GM18868 (cell line): ENCODE results near the gene ARHGAP6.
"Not testable (repeated sequence)": the region's sequence is repeated elsewhere in the genome, so short reads cannot be mapped to it uniquely, and the experiment has no call there.

Experiments
- ATAC-seq: cut with Tn5 transposase; IDR thresholded peaks from one replicate; pipeline ENCODE4 v1.9.1; 2021; ENCODE audit warnings: mild to moderate bottlenecking, moderate library complexity; ENCODE audit not compliant: unreplicated experiment

The ARHGAP6 gene

GRCh38 chrX:11578301-11578700, 87.4 kb downstream of the ARHGAP6 start:
- ATAC-seq: not testable (repeated sequence)

DNA sequence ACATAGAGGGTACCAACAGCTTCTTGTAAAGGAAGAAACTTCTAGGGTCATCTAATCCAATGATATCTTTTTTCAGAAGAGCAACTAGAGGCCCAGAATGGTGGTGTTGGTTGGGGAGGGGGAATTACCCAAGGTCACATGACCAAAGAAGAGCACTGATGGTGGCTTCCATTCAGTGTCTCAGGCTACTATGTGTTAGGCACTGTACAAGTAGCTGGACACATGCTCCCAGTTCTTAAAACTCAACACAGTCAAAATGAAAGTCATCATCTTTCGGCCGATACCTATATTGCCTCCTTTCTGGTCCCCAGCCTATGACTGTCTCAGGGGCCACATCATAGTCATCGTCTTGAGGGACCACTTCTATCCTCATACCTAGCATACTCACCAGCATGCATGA, 88.1 kb downstream of the ARHGAP6 start:
- no peak for ATAC-seq

- ATAC-seq: peak; percentile 43
Measured at GRCh38 chrX:11575332-11575731, 90.4 kb downstream of the ARHGAP6 start.

- ATAC-seq: no peak
Measured at GRCh38 chrX:11567528-11568220, 98.0 kb downstream of the ARHGAP6 start.

DNA sequence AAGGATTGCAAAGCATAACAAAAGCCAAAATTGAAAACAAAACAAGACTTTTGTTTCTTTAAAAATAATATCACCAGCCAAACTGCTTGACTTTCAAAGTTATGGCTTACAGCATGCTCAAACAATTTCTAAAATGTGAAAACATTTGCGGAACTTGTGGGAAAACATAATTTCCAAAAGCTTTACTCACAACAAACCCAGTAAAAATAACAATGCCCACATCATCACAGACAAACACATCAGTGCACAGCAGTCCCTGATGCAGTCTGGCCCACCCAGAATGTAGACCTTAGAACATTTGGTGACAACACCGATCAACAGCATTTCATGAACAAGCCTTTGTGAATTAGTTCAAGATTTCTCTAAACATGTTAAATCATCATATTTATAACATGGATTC, 98.9 kb downstream of the ARHGAP6 start:
- ATAC-seq: no peak

DNA sequence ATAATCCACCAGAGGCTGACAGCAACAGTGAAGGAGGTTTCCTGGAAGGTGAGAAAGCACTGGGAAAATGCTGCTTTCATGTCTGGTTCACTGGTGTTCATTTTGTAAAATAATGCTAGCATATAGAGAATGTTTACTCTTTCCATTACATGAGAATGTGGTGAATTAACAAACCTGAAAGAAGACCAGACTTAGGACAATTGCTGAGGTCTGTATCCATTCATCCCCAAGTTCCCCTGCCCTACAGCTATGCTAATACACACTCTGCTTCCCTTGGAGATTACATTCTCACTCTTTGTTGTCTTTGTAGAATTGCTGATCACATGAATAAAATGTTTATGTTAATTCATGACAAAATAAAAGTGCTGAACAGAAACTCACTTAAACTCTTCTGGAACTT, 99.5 kb downstream of the ARHGAP6 start:
- no peak for ATAC-seq

DNA sequence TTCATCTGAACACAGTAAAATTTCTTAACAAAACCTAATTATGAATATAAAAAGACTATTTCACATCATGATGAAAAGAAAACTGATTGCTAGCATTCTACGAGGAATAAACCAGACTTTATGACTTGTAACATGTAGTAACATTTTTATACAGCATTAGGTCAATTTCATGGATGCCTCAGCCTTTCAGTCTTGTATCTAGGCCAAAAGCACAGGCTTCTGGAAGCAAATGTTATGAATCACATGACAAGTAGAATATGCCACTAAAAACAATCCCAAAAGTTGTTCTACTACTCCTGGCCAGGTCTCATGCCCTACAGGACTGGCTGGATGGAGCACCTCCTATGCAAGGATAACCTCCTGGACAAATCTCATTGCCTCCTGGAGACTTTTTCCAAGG, 101.2 kb downstream of the ARHGAP6 start:
- no peak for ATAC-seq

GRCh38 chrX:11562570-11562969, 103.2 kb downstream of the ARHGAP6 start:
- no peak for ATAC-seq

DNA sequence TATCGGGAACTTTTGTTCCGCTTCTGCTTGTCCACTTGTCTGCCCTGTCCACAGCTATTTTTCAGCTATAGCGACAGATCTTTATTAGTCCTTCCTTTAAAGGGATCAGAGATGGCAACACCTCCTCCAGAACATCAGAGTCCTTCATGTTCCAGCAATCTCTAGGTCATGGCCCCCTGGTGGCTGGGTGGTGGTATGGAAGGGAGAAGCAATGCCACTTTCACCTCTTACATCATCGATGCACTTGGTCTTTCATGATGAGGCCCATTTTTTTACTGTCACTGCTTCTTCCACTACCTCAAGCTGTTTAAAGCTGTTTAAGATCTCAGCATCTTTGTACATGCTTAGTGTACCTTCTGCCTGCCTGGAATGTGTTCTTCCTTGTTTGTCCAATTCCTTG, 106.7 kb downstream of the ARHGAP6 start:
- ATAC-seq: no peak

GRCh38 chrX:11557120-11557519, 108.6 kb downstream of the ARHGAP6 start:
- ATAC-seq: no peak

GRCh38 chrX:11555759-11556158, 110.0 kb downstream of the ARHGAP6 start:
- no peak for ATAC-seq

DNA sequence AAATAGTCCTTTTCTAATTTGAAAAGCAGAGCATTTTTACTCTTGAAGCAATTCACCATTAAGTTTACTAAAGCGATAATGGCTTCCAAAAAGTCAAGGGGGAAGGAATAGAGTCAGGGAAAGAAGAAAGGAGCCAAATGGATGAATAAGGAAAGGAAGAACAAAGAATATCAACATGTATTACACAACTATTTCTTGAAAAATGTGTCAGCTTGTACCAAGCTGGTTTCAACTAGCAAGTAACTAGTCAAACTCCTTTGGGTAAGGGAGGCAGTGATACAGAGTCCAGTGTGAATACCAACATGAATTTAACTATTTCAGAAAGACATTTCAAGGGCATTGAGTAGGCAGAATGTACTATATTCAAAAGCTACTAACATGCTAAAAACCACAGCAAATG, 112.1 kb downstream of the ARHGAP6 start:
- no peak for ATAC-seq

GRCh38 chrX:11551151-11551550, 114.6 kb downstream of the ARHGAP6 start:
- ATAC-seq: no peak

GRCh38 chrX:11546917-11547316, 118.8 kb downstream of the ARHGAP6 start:
- no peak for ATAC-seq

DNA sequence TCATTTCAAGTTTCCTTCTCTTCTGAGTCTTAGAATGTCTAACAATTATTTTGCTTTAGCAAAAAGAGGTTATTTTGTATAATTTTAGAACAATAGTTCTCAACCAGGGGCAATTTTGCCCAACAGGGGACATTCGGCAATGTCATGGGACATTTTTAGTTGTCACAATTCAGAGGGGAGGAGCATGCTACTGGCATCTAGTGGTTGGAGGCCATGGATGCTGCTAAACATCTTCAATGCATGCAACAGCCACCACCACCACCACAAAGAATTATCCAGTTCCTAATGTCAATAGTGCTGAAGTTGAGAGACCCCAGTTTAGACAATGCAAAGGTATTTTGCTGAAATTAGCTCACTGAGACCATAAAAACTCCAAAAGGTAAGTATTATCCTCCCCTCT, 122.5 kb downstream of the ARHGAP6 start:
- no peak for ATAC-seq

GRCh38 chrX:11541510-11541909, 124.2 kb downstream of the ARHGAP6 start:
- ATAC-seq: no peak

DNA sequence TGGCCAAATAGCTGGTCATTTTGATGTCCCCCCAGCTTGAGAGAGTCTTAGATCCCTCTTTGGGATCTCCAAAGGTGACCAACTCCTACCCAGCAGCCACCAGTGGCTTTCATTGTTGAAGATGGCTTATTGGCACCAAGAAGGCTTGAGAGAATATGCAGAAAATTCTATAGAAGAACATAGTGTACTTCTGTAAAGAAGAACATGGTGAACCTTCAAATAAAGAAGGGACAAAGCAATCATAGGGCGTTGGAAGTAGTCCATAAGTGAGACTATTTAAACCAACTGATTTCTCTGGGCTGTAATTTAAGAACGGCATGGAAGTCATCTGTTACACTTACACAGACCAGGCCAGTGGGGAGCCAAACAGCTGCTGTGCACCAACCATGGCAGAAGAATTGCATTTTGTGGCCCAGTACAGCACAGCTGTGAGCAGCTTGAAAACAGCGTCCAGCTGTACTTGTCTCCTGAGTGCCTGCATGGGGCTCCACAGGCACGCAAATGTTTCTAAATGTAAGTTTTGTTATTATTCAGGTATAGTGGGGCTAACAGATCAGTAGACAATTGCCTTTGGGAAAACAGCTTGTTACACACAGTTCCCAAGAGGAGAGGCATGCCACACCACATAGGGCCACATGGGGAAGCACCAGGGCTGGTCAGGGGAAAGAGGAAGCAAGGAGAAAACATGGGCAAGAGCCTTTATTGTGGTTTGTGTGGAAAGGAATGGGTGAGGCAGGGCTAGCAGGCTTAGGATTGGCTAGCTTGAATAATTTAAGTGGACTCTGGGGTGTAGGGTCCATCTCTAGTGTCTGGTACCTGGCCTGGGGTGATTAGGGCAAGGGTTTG, 125.0 kb downstream of the ARHGAP6 start:
- ATAC-seq: peak; percentile 87

- ATAC-seq: no peak
Measured at GRCh38 chrX:11537141-11537540, 128.6 kb downstream of the ARHGAP6 start.

DNA sequence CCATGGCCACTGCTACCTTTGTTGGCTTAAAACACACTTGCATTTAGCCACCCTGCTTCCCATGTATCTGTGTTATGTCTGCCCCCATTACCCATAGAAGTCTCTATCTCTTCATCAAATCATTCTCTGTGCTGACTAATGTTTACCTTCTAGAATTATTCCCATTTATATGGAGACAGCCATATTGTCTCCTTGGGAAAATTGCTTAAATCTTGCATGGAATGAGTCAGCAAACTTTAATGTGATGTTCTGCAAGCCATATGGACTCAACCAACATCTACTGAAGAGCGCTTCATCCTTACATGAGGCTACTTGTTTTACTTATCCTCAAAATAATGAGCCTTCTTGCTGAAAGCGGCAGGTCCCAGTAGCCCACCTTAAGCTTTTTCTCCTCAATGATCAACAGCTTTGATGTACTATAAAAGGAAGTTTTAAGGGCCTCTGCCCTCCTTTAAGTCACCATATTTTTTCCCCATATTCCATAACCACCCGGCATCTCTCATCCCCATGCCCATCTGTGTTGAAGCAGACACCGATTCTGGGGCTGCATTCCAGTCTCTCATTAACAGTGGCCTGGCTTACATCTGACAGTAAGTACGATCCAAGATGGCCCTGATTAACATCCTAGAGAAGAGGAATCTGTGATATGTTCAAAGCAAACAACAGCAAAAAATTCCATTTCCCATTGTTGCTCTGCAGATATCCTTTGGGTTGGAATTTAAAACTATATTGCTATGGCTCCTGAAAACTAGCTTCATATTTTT, 130.4 kb downstream of the ARHGAP6 start:
- no peak for ATAC-seq

- ATAC-seq: peak; percentile 80
Measured at GRCh38 chrX:11533199-11533651, 132.5 kb downstream of the ARHGAP6 start.

DNA sequence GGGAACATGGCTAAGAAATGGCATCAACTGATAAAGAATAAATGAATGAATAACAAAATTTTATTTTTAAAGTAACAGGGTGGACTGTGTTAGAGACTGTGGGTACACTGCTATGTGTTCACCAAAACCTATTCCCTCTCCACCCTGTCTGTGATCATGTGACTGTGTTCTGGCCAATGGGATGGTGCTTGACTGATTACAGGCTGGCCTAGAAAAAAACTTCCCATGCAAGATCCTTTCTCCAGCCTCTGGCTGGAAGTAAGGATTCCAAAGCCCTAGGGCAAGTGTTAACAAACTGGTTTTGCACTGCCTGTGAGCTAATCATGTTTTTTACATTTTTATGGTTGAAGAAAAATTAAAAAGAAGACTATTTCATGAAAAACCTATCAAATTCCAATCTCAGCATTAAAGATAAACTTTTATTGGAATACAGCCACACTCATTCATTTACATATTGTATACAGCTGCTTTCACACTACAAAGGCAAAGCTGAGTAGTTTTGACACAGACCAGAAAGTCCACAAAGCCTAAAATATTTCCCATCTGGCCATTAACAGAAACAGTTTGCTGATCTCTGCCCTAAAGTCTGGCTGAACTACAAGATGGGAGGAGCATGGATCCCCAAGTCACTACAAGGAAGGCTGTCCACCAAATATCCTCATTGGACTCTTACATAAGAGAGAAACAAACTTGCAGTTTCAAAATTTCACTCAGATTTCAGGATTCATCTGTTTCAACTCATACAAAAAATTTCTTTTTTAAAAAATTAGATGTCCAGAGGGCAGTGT, 133.2 kb downstream of the ARHGAP6 start:
- no peak for ATAC-seq
